ENCODE data around the gene ADAP1. TPM values are rescaled to one million over a fixed set of nuclear protein-coding genes. Genes with fewer than 3 reads are reported as not detected.

The ADAP1 gene
- total RNA-seq, 2 donors from 2014 or later = 19.7 to 19.8 TPM

GRCh38 chr7:913736-914520 lies 40.6 kb downstream of the ADAP1 start:
- peak in 3 of 4 donors; percentile 42 to 57 (median 53) for DNase-seq

GRCh38 chr7:911791-912480 lies 42.5 kb downstream of the ADAP1 start:
- Histone ChIP-seq H3K27ac (no peak overlapping the region), H3K4me3 (no peak overlapping the region), H3K4me1 (peaks cover 10% of the 10 kb centered on the region), H3K27me3 (no peaks in the 10 kb centered on the region), H3K9me3 (no peaks in the 10 kb centered on the region), H3K36me3 (replicated peaks in 1 of 2; ENCODE audit: insufficient read depth in 1 of 2, low read depth in 2 of 2) (no peaks in the 10 kb centered on the region)
- intact Hi-C loops (cut with DNase I) = no loop called here
- DNase-seq = no peak
- 85 to 100% methylated on average over 2 to 22 of the region's 41 CpGs for WGBS, 2 donors
- TF ChIP-seq POLR2A (IDR thresholded peaks at IDR 0.05) = no peak
- TF ChIP-seq CTCF (IDR thresholded peaks at IDR 0.05) = no peak
- ATAC-seq = no peak

More at GRCh38 chr7:913736-914520, 40.6 kb downstream of the ADAP1 start:
- Histone ChIP-seq H3K36me3 (replicated peaks in 1 of 2; ENCODE audit: insufficient read depth in 1 of 2, low read depth in 2 of 2) (no peaks in the 10 kb centered on the region), H3K9me3 (no peaks in the 10 kb centered on the region), H3K27me3 (no peaks in the 10 kb centered on the region), H3K27ac (peak overlapping the region in 2 of 4 donors; percentile 3 to 21), H3K4me3 (no peak overlapping the region), H3K4me1 (peaks cover 10% of the 10 kb centered on the region)
- ATAC-seq = peak; percentile 54
- TF ChIP-seq POLR2A (IDR thresholded peaks at IDR 0.05) (no peak), CTCF (IDR thresholded peaks at IDR 0.05) (peak in 1 of 7 experiments; percentile 13)
- 79 to 91% methylated on average over 9 to 24 of the region's 31 CpGs for WGBS, 2 donors
- intact Hi-C loops (cut with DNase I) = no loop called here

- Histone ChIP-seq H3K4me1 (peaks cover 2% of the 10 kb centered on the region), H3K27ac (no peak overlapping the region), H3K27me3 (no peaks in the 10 kb centered on the region), H3K4me3 (no peak overlapping the region), H3K9me3 (no peaks in the 10 kb centered on the region), H3K36me3 (replicated peaks in 1 of 2; ENCODE audit: insufficient read depth in 1 of 2, low read depth in 2 of 2) (no peaks in the 10 kb centered on the region)
- intact Hi-C loops (cut with DNase I) = no loop called here
- 93 to 98% methylated on average over 9 to 13 of the region's 19 CpGs for whole genome bisulfite sequencing, 2 donors
- ATAC-seq = no peak
- no peak for DNase-seq
- TF ChIP-seq CTCF (IDR thresholded peaks at IDR 0.05) = no peak
- no peak for TF ChIP-seq POLR2A (IDR thresholded peaks at IDR 0.05)
These were observed 43.5 kb downstream of the ADAP1 start for GRCh38 chr7:910931-911431.

GRCh38 chr7:910441-910861 lies 44.0 kb downstream of the ADAP1 start:
- H3K36me3 ChIP-seq (replicated peaks in 1 of 2; ENCODE audit: insufficient read depth in 1 of 2, low read depth in 2 of 2) = no peaks in the 10 kb centered on the region
- H3K4me1 ChIP-seq = no peaks in the 10 kb centered on the region
- no peak overlapping the region for H3K27ac ChIP-seq
- TF ChIP-seq CTCF (IDR thresholded peaks at IDR 0.05) (no peak), POLR2A (IDR thresholded peaks at IDR 0.05) (no peak)
- H3K4me3 ChIP-seq = no peak overlapping the region
- no peaks in the 10 kb centered on the region for H3K9me3 ChIP-seq
- WGBS, 2 donors = 89 to 97% methylated on average over 5 to 11 of the region's 11 CpGs
- DNase-seq (no peak), ATAC-seq (no peak)
- intact Hi-C loops (cut with DNase I) = no loop called here
- H3K27me3 ChIP-seq = no peaks in the 10 kb centered on the region
